AG09309 (cell line): Measurements from ENCODE around the gene FAM110A.
"Not testable (repeated sequence)": the region's sequence is repeated elsewhere in the genome, so short reads cannot be mapped to it uniquely, and the experiment has no call there.

ENCODE experiments used
- DNase-seq: peaks from one replicate; pipeline ENCODE4 v3.0.0-alpha.2; 2010; ENCODE audit warnings: low read depth
- H3K4me3 ChIP-seq: 2 replicates; pipeline ENCODE4 v1.5.1; 2011; ENCODE audit warnings: mild to moderate bottlenecking, low read depth, low read length, moderate library complexity; ENCODE audit not compliant: control insufficient read depth
- TF ChIP-seq, protein P1 (sequence below): IDR thresholded peaks from 2 replicates; pipeline ENCODE4 v1.5.1; 2011; ENCODE audit warnings: mild to moderate bottlenecking, low read depth, low read length, inconsistent platforms; ENCODE audit not compliant: insufficient read depth, control insufficient read depth; ENCODE audit errors: missing control alignments

FAM110A gene

DNA sequence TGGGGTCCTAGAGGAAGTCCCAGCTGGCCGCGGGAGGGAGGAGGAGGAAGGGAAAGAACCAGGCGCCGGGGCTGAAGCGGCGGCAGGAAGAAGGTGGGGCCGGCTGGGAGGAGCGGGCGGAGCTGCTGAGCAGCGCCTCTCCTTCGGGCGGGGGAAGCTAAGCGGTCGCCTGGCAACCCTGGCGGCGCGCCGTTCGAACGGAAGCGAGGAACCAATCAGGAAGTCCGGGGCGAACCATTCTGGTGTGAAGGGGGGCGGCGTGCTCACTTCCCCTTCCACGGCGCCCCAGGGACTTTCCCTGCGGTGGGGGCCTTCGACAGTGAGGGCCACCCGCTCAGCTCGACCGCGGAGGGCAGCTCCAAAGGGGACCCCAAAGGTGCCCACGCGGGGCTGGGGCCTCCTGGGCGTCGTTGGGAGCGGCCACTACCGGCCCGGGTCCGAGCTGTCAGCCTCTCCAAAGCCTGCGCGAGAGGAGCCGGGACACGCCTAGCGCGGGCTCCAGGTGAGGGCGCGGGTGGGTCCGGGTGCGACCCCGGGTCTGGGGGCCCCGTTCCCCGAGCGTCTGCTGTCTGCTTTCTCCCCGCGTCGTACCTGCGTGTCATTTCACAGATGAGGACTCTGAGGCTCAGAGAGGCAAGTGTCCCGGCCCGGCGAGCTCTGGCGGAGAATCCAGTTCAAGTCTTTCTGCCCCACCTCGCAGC lies at the start of gene FAM110A:
TSS of gene FAM110A (plus strand) at position 266 of the 701 bp plus-strand sequence. CDS start 11,090 bp downstream, outside the sequence.
- peak; percentile 63 for DNase-seq
- TF ChIP-seq, protein P1, sequence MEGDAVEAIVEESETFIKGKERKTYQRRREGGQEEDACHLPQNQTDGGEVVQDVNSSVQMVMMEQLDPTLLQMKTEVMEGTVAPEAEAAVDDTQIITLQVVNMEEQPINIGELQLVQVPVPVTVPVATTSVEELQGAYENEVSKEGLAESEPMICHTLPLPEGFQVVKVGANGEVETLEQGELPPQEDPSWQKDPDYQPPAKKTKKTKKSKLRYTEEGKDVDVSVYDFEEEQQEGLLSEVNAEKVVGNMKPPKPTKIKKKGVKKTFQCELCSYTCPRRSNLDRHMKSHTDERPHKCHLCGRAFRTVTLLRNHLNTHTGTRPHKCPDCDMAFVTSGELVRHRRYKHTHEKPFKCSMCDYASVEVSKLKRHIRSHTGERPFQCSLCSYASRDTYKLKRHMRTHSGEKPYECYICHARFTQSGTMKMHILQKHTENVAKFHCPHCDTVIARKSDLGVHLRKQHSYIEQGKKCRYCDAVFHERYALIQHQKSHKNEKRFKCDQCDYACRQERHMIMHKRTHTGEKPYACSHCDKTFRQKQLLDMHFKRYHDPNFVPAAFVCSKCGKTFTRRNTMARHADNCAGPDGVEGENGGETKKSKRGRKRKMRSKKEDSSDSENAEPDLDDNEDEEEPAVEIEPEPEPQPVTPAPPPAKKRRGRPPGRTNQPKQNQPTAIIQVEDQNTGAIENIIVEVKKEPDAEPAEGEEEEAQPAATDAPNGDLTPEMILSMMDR: no peak
- H3K4me3 ChIP-seq: peak within 1 kb of the TSS; percentile 84

GRCh38 chr20:787825-788224 lies 45.7 kb upstream of the FAM110A start:
- no peak overlapping the region for H3K4me3 ChIP-seq

GRCh38 chr20:791056-791455 lies 42.5 kb upstream of the FAM110A start:
- TF ChIP-seq, protein P1: no peak
- DNase-seq: no peak
- no peak overlapping the region for H3K4me3 ChIP-seq

More at GRCh38 chr20:787825-788224, 45.7 kb upstream of the FAM110A start:
- TF ChIP-seq, protein P1: no peak
- no peak for DNase-seq

GRCh38 chr20:792248-792647 lies 41.3 kb upstream of the FAM110A start:
- H3K4me3 ChIP-seq: no peak overlapping the region
- no peak for DNase-seq

GRCh38 chr20:796921-797320 lies 36.6 kb upstream of the FAM110A start:
- TF ChIP-seq, protein P1: no peak
- no peak overlapping the region for H3K4me3 ChIP-seq
- DNase-seq: no peak

More at GRCh38 chr20:792248-792647, 41.3 kb upstream of the FAM110A start:
- TF ChIP-seq, protein P1: no peak

DNA sequence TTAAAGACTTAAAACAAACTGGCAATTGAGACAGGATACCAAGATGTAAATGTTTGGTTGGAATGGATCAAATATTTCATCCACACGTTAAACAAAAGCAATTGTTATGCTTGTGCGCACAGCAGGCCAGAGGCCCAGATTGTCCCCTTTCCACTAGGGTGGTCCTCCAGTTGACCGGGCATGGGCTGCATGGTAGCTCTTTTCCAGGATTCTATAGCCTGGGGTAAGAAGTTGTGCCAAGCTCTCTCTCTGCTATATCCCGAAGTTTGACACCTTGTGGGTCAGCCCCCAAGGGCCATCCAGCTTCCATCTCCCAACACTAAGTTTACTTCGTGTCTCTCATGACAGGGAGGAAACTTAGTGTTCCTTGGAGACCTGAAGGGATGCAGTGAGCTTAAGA lies 34.8 kb upstream of the FAM110A start:
- DNase-seq, H3K4me3 ChIP-seq: not testable (repeated sequence)

DNA sequence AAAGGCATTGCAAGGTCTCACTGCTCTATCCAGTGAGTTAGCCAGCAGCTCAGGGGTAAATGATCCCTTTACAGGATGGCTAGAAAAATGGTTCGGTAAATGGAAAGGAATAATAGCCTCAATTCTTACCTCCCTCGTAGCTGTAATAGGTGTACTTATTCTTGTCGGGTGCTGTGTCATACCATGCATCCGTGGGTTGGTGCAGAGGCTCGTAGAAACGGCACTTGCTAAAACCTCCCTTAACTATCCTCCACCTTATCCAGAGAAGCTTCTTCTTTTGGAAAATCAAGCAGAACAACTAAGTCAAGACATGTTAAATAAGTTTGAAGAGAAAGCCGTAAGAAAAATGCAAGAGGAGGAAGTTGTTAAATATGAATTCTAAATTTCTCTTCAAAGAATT lies 33.5 kb upstream of the FAM110A start:
- DNase-seq, H3K4me3 ChIP-seq: not testable (repeated sequence)

DNA sequence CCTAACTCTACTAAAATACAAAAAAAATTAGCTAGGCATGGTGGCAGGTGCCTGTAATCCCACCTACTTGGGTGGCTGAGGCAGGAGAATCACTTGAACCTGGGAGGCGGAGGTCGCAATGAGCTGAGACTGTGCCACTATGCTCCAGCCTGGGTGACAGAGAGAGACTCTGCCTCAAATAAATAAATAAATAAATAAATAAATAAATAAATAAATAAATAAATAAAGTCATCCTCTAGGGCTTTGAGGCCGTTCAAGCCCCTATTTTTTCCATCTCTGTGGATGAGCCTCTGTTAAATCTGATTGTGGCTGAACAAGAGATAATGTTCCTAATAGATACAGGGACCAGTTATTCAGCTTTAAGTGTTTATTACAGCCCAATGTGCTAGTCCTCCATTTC lies 31.8 kb upstream of the FAM110A start:
- TF ChIP-seq, protein P1: no peak
- DNase-seq: no peak
- H3K4me3 ChIP-seq: no peak overlapping the region
